HG03571 (cell line): ENCODE results near the gene CSTF2T.

Source experiments
- ATAC-seq: cut with Tn5 transposase; IDR thresholded peaks from one replicate; pipeline ENCODE4 v1.9.1; 2021; ENCODE audit not compliant: unreplicated experiment

Gene CSTF2T

GRCh38 chr10:51699475-51700227 is at the start of gene CSTF2T:
Gene CSTF2T (minus strand): TSS chr10:51699595. CDS start chr10:51699549, 46 bp downstream.
- ATAC-seq = peak; percentile 96

GRCh38 chr10:51748959-51749358 is 49.6 kb upstream of the CSTF2T start:
- ATAC-seq = no peak

- ATAC-seq = no peak
Measured at GRCh38 chr10:51747216-51747615, 47.8 kb upstream of the CSTF2T start.

GRCh38 chr10:51745397-51745796 is 46.0 kb upstream of the CSTF2T start:
- no peak for ATAC-seq

- ATAC-seq = no peak
Measured at GRCh38 chr10:51744235-51745000, 45.0 kb upstream of the CSTF2T start.

GRCh38 chr10:51743146-51743545 is 43.8 kb upstream of the CSTF2T start:
- ATAC-seq = peak; percentile 94

- ATAC-seq = no peak
Measured at GRCh38 chr10:51733057-51733456, 33.7 kb upstream of the CSTF2T start.

- no peak for ATAC-seq
Measured at GRCh38 chr10:51729822-51730555, 30.6 kb upstream of the CSTF2T start.

GRCh38 chr10:51724038-51724437 is 24.6 kb upstream of the CSTF2T start:
- no peak for ATAC-seq

GRCh38 chr10:51718804-51719291 is 19.5 kb upstream of the CSTF2T start:
- ATAC-seq = no peak

- no peak for ATAC-seq
Measured at GRCh38 chr10:51716981-51717380, 17.6 kb upstream of the CSTF2T start.

GRCh38 chr10:51711519-51711891 is 12.1 kb upstream of the CSTF2T start:
- no peak for ATAC-seq

- no peak for ATAC-seq
Measured at GRCh38 chr10:51709324-51709972, 10.1 kb upstream of the CSTF2T start.

- no peak for ATAC-seq
Measured at GRCh38 chr10:51708609-51709008, 9.2 kb upstream of the CSTF2T start.

GRCh38 chr10:51707821-51708424 is 8.5 kb upstream of the CSTF2T start:
- ATAC-seq = no peak

- ATAC-seq = no peak
Measured at GRCh38 chr10:51707392-51707791, 8.0 kb upstream of the CSTF2T start.

- no peak for ATAC-seq
Measured at GRCh38 chr10:51706225-51706624, 6.8 kb upstream of the CSTF2T start.

GRCh38 chr10:51705774-51706173 is 6.4 kb upstream of the CSTF2T start:
- ATAC-seq = no peak

- ATAC-seq = no peak
Measured at GRCh38 chr10:51700228-51700817, 928 bp upstream of the CSTF2T start.

GRCh38 chr10:51699145-51699474 is 285 bp downstream of the CSTF2T start:
- peak; percentile 32 for ATAC-seq
